Prostate gland (tissue), 2 donors: ENCODE measurements around the gene OR6B2.

ENCODE experiments used
- CTCF ChIP-seq, 4 experiments: fragments of 200-600 bp in 2 of 4; fragments of 450-650 bp in 2 of 4; sonication (generic) in 2 of 4; IDR thresholded peaks; 1 replicate in 3 of 4; 2 replicates in 1 of 4; pipeline ENCODE4 v1.5.1; 2016 to 2019; ENCODE audit warnings: antibody characterized with exemption in 4 of 4, mild to moderate bottlenecking in 2 of 4, moderate library complexity in 2 of 4
- POLR2A ChIP-seq: fragments of 450-650 bp; IDR thresholded peaks from one replicate; pipeline ENCODE4 v1.6.1; 2016; ENCODE audit warnings: antibody characterized with exemption, mild to moderate bottlenecking
- POLR2AphosphoS5 ChIP-seq: sonication (generic); formaldehyde crosslinking; IDR thresholded peaks from one replicate; pipeline ENCODE4 v1.6.1; 2017; ENCODE audit warnings: antibody characterized with exemption

DNA sequence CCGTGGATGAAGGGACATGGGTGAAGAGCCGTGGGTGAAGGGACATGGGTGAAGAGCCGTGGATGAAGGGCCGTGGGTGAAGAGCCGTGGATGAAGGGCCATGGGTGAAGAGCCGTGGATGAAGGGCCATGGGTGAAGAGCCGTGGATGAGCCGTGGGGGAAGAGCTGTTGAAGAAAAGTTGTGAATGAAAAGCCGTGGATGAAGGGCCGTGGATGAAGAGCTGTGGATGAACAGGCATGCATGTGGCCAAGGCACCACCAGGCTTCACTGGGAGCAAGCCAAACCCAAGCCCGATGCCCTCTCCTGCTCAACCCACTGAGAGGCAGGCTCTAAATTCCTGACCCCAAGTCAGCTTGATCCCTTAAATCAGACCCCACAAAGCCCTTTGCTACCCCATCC, 12.5 kb upstream of the OR6B2 start:
- no peak for TF ChIP-seq CTCF (IDR thresholded peaks at IDR 0.05)
- TF ChIP-seq POLR2A = no peak
- no peak for TF ChIP-seq POLR2AphosphoS5
